Neural cell (in vitro differentiated cells): ENCODE results near the gene RYR1.

Experiments used
- CTCF ChIP-seq: fragments of 450-650 bp; IDR thresholded peaks from 2 replicates; pipeline ENCODE4 v1.5.1; 2014; ENCODE audit warnings: antibody characterized with exemption, mild to moderate bottlenecking, moderate library complexity; ENCODE audit not compliant: poor library complexity, severe bottlenecking
- EP300 ChIP-seq: fragments of 450-650 bp; conservative IDR thresholded peaks from 2 replicates; pipeline ENCODE4 v1.6.1; 2014; ENCODE audit warnings: antibody characterized with exemption, mild to moderate bottlenecking, moderate library complexity; ENCODE audit not compliant: poor library complexity, severe bottlenecking
- EZH2 ChIP-seq: fragments of 200-600, 300-800 bp; shearing (Covaris generic), sonication (generic); IDR thresholded peaks from 2 replicates; pipeline ENCODE4 v1.6.1; 2014; ENCODE audit warnings: antibody characterized with exemption, low read length, borderline replicate concordance, mild to moderate bottlenecking; ENCODE audit not compliant: insufficient read depth, poor library complexity, severe bottlenecking
- MXI1 ChIP-seq: fragments of 450-650 bp; conservative IDR thresholded peaks from 2 replicates; pipeline ENCODE4 v1.6.1; 2014; ENCODE audit warnings: antibody characterized with exemption, mild to moderate bottlenecking; ENCODE audit not compliant: poor library complexity, severe bottlenecking
- POLR2AphosphoS5 ChIP-seq: IDR thresholded peaks from 2 replicates; pipeline ENCODE4 v1.6.1; 2012
- RAD21 ChIP-seq: fragments of 450-650 bp; conservative IDR thresholded peaks from 2 replicates; pipeline ENCODE4 v1.6.1; 2014; ENCODE audit warnings: antibody characterized with exemption, mild to moderate bottlenecking, moderate library complexity
- REST ChIP-seq: IDR thresholded peaks from 2 replicates; pipeline ENCODE4 v1.6.1; 2012; ENCODE audit warnings: borderline replicate concordance

- TF ChIP-seq CTCF (no peak), REST (no peak), RAD21 (no peak), EP300 (no peak), EZH2 (no peak), MXI1 (no peak), POLR2AphosphoS5 (no peak)
Measured at GRCh38 chr19:38528931-38529330, 95.4 kb downstream of the RYR1 start.
